Activated CD4-positive, alpha-beta T cell treated with anti-CD3 and anti-CD28 coated beads, Interleukin-2, amount 10 ng/mL, durations not matched to agents 24 days and 14 days (primary cell): ENCODE results near the gene OR8D1. TPM values are rescaled to one million over a fixed set of nuclear protein-coding genes. Genes with fewer than 3 reads are reported as not detected.

Experiments
- DNase-seq: peaks from one replicate; pipeline ENCODE4 v3.0.0; 2022
- H3K27ac Mint-ChIP-seq: one replicate; pipeline ENCODE4 v1.8.0; 2022; ENCODE audit warnings: mild to moderate bottlenecking, mixed read lengths
- H3K27me3 Mint-ChIP-seq: one replicate; pipeline ENCODE4 v1.8.0; 2022; ENCODE audit warnings: mixed read lengths
- H3K36me3 Mint-ChIP-seq: one replicate; pipeline ENCODE4 v1.8.0; 2022; ENCODE audit warnings: low read depth, mild to moderate bottlenecking, mixed read lengths
- H3K4me1 Mint-ChIP-seq: one replicate; pipeline ENCODE4 v1.8.0; 2021; ENCODE audit warnings: mixed read lengths
- H3K4me3 Mint-ChIP-seq: one replicate; pipeline ENCODE4 v1.8.0; 2022; ENCODE audit warnings: mild to moderate bottlenecking, moderate library complexity, mixed read lengths
- H3K9me3 Mint-ChIP-seq: one replicate; pipeline ENCODE4 v1.8.0; 2021; ENCODE audit warnings: mixed read lengths
- intact Hi-C: fragments of 100-400 bp; cut with micrococcal nuclease; formaldehyde crosslinking; loops from one replicate; pipeline ENCODE4 v1.15.1; 2023
- total RNA-seq: library from RNA; stranded (reverse); gene quantifications from 2 replicates; pipeline ENCODE4 v1.2.3, GENCODE V29; 2022

Gene OR8D1
- not detected in 2 replicates for total RNA-seq

DNA sequence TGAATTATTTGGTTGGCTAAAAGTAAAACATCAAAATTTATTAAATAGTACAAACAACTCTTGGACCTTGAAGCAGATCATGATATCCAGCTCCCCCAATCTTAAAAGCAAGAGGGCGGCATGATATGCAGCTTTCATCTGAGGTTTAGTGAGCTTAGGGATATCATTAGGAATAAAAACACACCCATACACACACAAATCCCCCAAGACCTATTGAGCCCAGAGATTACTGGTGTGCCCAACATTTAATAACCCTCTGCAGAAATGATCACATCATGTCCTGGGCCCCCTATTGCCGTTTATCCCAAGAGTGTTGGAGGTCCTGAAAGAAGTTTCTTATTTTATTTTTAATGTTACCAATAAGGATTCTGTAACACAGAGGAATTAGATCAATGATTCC, at the start of gene OR8D1:
Gene OR8D1 (minus strand): TSS at position 101 of the 400 bp plus-strand sequence. CDS start 3,183 bp downstream, outside the sequence.
- H3K4me3 Mint-ChIP-seq = no peak within 1 kb of the TSS
- no peaks in the 10 kb centered on the region for H3K9me3 Mint-ChIP-seq
- no peaks in the 10 kb centered on the region for H3K36me3 Mint-ChIP-seq
- intact Hi-C loops = no loop called here
- H3K27me3 Mint-ChIP-seq = peaks cover 2% of the 10 kb centered on the region
- no peaks in the 10 kb centered on the region for H3K4me1 Mint-ChIP-seq
- no peak for DNase-seq
- no peak within 1 kb of the TSS for H3K27ac Mint-ChIP-seq

DNA sequence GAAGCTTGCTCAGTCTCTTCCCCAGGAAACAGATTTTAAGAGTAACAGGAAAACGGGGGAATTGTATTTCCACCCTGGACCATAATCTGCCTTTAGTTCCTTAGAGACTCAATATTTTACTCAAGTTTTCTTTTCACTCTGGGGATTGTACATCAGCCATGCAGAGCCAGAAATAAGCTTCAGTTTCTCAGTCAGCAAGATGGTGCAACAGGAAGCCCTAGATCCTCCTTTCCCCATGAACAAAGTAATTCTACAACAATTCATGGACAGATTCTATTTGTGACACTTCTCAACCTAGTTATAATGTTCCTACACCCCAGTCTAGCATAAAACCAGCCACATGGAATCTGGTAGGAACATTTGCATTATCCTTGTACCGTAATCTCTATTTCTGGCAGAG, 45.8 kb upstream of the OR8D1 start:
- H3K4me3 Mint-ChIP-seq = no peak overlapping the region
- no peak for DNase-seq
- H3K4me1 Mint-ChIP-seq = no peaks in the 10 kb centered on the region
- H3K27ac Mint-ChIP-seq = no peak overlapping the region
- no peaks in the 10 kb centered on the region for H3K9me3 Mint-ChIP-seq
- H3K36me3 Mint-ChIP-seq = no peaks in the 10 kb centered on the region
- no peaks in the 10 kb centered on the region for H3K27me3 Mint-ChIP-seq
- intact Hi-C loops = no loop called here

DNA sequence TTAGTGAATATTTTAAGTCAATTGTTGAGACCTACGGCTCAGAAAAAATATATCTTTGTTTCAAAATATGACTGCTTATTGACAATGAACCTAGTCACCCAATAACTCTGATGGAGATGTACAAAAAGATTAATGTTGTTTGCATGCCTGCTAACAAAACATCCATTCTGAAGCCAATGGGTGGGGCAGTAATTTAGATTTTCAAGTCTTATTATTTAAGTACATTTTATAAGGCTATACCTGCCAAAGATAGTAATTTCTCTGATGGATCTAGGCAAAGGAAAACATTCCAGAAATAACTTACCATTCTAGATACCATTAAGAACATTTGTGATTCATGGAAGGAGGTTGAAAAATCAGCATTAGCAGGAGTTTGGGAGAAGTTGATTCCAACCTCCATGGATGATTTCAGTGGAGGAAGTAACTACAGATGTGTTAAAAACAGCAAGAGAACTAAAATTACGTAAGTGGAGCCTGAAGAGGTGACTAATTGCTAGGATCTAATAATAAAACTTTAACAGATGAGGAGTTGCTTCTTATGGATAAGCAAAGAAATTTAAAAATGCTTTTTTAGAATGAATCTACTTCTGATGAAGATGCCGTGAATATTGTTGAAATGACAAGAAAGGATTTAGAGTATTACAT, 32.7 kb upstream of the OR8D1 start:
- Mint-ChIP-seq H3K27me3 (no peaks in the 10 kb centered on the region), H3K27ac (no peak overlapping the region), H3K36me3 (no peaks in the 10 kb centered on the region), H3K4me1 (no peaks in the 10 kb centered on the region), H3K4me3 (no peak overlapping the region), H3K9me3 (no peaks in the 10 kb centered on the region)
- no peak for DNase-seq
- intact Hi-C loops = no loop called here

DNA sequence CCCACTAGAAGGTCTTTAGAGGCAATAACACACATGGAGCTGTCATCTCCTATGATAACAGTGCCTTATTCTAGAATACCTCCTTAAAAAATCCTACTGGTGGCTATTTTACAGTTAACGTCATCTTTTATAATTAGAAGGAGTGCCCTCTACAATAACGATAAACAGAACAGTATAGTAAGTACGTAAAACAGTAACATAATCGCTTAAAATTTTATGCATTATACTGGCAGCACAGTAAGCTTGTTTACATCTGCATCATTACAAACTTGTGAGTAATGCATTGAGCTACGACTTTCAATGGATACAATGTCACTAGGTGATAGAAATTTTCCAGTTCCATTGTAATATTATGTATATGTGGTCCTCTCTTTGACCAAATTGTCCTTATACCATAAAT, 30.6 kb upstream of the OR8D1 start:
- Mint-ChIP-seq H3K9me3 (no peaks in the 10 kb centered on the region), H3K27me3 (no peaks in the 10 kb centered on the region), H3K27ac (no peak overlapping the region), H3K36me3 (no peaks in the 10 kb centered on the region), H3K4me3 (no peak overlapping the region), H3K4me1 (no peaks in the 10 kb centered on the region)
- DNase-seq = no peak
- intact Hi-C loops = no loop called here

DNA sequence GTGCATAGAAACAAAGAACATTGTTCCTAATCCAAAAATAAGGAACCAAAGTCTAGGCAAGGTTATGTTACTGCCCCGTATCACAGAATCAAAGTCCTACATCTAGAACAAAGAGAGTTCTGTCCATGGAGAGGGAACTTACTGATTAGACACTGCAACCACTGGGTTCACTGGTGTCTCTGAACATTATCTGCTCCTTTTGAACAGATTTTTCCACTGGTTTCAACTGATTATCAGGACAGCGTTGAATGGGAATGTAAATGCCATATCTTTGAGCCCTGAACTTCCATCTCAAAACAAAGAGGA, 26.3 kb upstream of the OR8D1 start:
- no peak overlapping the region for H3K4me3 Mint-ChIP-seq
- no peak for DNase-seq
- intact Hi-C loops = no loop called here
- no peaks in the 10 kb centered on the region for H3K27me3 Mint-ChIP-seq
- no peaks in the 10 kb centered on the region for H3K9me3 Mint-ChIP-seq
- H3K36me3 Mint-ChIP-seq = no peaks in the 10 kb centered on the region
- H3K4me1 Mint-ChIP-seq = no peaks in the 10 kb centered on the region
- H3K27ac Mint-ChIP-seq = no peak overlapping the region

DNA sequence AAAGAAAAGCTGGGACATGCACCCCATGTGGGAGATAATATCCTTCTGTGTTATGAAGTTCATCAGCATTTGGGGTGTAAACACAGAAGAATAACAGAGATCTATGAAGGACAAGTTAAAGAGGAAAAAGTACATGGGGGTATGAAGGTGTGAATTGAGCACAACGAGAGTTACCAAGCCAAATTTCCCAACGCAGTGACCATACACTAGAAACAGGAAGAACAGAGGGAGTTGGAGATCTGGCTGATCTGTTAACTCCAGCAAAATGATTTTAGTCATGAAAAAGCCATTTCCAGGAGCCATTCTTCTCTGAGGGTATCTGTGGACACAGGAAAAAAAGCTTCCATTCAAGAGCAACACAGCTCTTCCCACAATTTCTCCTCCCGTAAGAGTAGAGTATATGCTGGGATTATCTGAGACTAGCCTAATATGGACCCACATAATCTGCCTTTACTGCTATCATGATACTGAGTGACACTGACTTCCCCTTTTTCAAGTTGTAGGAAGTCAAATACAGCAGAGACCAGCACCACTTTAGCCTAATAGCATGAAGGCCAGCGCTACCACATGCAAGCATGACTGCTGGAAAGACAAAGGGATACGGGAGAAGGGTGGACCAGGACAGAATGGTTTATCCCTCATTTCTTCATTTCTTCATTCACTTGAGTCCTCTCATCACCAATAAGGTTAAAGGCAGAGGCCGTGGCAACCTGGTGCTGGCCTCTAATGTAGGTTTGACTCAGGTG, 25.8 kb upstream of the OR8D1 start:
- intact Hi-C loops = no loop called here
- no peak for DNase-seq
- H3K9me3 Mint-ChIP-seq = no peaks in the 10 kb centered on the region

DNA sequence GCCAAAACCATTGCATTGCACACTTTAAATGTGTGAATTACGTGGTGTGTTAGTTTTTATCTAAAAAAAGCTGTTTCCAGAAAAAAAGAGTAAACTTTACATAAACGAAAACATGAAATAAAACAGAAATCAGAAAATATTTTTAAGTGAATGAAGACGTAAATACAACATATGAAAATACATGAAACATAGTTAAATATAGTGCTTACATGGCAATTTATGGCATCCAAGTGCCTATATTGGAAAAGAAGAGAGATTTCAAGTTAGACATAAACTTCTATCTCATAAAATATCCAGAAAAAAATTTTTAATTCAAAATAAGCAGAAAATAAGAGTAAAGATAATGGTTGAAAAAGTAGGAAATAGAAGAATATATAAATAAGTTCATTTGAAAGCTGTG, 18.1 kb upstream of the OR8D1 start:
- H3K36me3 Mint-ChIP-seq = no peaks in the 10 kb centered on the region
- no peak overlapping the region for H3K4me3 Mint-ChIP-seq
- peaks cover 6% of the 10 kb centered on the region for H3K27me3 Mint-ChIP-seq
- H3K9me3 Mint-ChIP-seq = no peaks in the 10 kb centered on the region
- intact Hi-C loops = no loop called here
- no peak for DNase-seq
- H3K4me1 Mint-ChIP-seq = peaks cover 5% of the 10 kb centered on the region
- H3K27ac Mint-ChIP-seq = no peak overlapping the region

More for the DNA sequence above, 25.8 kb upstream of the OR8D1 start:
- H3K27ac Mint-ChIP-seq = no peak overlapping the region
- no peak overlapping the region for H3K4me3 Mint-ChIP-seq
- no peaks in the 10 kb centered on the region for H3K4me1 Mint-ChIP-seq
- H3K36me3 Mint-ChIP-seq = no peaks in the 10 kb centered on the region
- no peaks in the 10 kb centered on the region for H3K27me3 Mint-ChIP-seq

DNA sequence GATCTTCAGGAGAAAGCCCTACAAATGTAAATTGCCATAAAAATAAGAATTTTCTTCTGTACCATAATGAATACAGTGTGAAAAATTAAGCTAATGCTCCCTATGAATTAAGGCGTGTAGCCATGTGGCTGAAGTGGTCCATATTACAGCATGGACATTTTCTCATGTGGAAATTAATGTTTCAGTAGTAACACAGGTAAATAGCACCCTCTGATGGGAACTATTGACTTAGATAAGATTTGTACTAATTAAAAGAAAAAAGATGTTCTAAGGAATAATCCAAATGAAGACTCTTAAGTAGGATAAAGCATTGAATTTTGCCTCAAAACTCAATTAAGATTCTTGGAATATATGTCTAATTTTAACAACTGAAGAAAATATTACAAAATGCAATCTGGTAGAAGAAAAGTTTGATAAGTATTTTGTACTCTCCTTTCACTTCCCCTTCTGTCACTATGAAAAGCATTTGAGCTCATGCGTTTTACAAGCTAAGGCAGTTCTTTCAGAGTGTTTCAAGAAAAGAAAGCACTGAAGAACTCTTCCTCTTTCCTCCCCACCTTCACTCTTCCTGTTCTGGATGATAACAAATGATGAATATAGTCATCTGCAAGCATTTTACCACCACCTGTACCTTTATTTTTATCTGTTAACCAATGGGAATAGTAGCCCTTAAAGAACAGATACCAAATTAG, 16.2 kb upstream of the OR8D1 start:
- Mint-ChIP-seq H3K27me3 (peaks cover 6% of the 10 kb centered on the region), H3K4me1 (peaks cover 5% of the 10 kb centered on the region), H3K4me3 (no peak overlapping the region), H3K36me3 (no peaks in the 10 kb centered on the region), H3K9me3 (no peaks in the 10 kb centered on the region), H3K27ac (no peak overlapping the region)
- no peak for DNase-seq
- intact Hi-C loops = no loop called here

DNA sequence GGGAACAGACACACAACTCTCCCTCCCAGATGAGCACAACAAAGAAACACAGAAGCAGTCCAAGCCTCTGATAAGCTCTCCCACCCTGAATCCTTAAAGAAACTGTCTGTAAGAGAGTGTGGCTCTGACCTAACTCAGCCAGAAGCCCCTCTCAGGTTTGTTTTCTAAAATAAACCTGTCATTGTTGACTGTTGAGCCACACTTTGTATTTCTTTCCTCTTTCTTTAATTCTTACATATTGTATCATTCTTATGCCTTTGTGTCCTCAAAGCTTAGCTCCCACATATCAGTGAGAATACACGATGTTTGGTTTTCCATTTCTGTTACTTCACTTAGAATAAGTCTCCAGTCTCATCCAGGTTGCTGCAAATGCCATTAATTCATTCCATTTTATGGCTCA, 14.0 kb upstream of the OR8D1 start:
- intact Hi-C loops = no loop called here
- peaks cover 8% of the 10 kb centered on the region for H3K27me3 Mint-ChIP-seq

DNA sequence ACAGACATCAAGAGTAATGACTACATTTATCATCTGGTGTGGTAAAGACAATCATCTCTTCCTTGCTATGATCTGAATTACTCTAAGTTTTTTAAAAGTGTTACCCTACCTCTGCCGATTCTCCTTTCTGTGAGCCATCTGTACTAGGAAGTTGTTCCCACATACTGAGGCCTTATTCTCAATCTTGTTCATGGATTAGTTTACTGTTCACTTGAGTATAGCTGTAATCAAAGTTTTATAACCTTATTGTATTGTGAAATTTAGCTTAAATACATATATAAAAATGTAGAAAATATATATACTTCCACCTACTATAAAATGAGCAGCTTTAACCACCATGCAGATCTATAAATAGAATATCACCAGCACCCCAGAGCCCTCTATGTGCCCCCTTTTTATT, 8.6 kb upstream of the OR8D1 start:
- DNase-seq = no peak
- H3K4me3 Mint-ChIP-seq = no peak overlapping the region
- H3K4me1 Mint-ChIP-seq = no peaks in the 10 kb centered on the region
- peaks cover 7% of the 10 kb centered on the region for H3K27me3 Mint-ChIP-seq
- intact Hi-C loops = no loop called here
- H3K36me3 Mint-ChIP-seq = no peaks in the 10 kb centered on the region
- H3K9me3 Mint-ChIP-seq = no peaks in the 10 kb centered on the region
- H3K27ac Mint-ChIP-seq = no peak overlapping the region

More for the DNA sequence above, 14.0 kb upstream of the OR8D1 start:
- Mint-ChIP-seq H3K27ac (no peak overlapping the region), H3K36me3 (no peaks in the 10 kb centered on the region), H3K9me3 (no peaks in the 10 kb centered on the region), H3K4me1 (peaks cover 5% of the 10 kb centered on the region), H3K4me3 (no peak overlapping the region)
- DNase-seq = no peak

DNA sequence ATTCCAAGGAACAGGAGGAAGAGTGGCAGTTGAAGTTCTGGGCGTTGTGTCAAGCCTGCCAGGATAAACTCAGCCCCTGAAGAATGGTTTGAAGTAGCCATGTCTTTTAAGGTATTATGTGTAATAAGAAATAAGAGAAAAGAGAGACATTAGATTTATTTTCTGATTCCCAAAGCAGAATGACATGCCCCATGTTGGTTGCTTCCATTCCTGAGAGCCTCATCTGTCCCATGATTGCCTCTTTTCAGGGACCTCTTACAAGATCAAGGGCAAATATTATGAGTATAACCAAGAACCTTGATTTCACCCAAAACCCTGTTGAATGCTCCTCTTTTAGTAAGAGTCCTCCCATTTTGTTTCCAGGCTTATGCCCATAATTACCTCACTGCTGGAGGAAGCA, 6.3 kb upstream of the OR8D1 start, which contains the start of gene OR8D2:
Gene OR8D2 (minus strand): TSS at position 101 of the 400 bp plus-strand sequence. CDS start 0 bp downstream, at position 101.
- Mint-ChIP-seq H3K4me1 (no peaks in the 10 kb centered on the region), H3K4me3 (no peak within 1 kb of the TSS), H3K27me3 (peaks cover 7% of the 10 kb centered on the region), H3K27ac (no peak within 1 kb of the TSS), H3K36me3 (no peaks in the 10 kb centered on the region), H3K9me3 (no peaks in the 10 kb centered on the region)
- intact Hi-C loops = no loop called here
- DNase-seq = no peak

DNA sequence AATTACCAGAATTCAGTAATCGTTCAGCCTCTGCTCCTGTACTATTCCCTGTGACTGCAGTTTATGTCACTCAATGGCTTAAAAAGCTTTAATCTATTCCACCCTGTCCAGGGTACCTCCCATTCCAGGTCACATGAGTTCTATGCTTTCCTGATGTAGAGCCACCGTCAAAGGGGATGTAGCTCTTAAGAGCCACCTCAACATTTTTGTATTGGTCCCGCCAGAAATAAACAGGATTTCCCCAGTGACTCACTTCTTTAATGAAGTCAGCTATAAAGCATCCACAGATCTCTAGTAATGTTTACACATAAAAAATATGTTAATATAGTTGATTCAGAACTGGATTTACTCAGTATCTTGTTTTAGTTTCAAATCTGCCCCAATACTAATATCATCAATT, 1.3 kb upstream of the OR8D1 start:
- peaks cover 5% of the 10 kb centered on the region for H3K27me3 Mint-ChIP-seq
- DNase-seq = no peak
- intact Hi-C loops = no loop called here

DNA sequence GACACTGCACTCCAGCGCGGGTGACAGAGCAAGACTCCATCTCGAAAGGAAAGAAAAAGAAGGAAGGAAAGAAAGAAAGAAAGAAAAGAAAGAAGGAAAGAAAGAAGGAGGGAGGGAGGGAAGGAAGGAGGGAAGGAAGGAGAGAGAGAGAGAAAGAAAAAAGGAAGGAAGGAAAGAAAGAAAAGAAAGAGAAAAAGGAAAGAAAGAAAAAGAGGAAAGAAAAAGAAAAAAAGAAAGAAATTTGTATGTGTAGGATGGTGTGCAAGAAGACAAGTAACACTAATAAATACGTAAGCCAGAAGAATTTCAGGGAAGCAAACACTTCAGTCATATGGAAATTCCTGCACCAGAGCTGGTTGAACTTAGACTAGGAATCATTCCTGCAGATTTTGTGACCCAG, 618 bp downstream of the OR8D1 start:
- Mint-ChIP-seq H3K36me3 (no peaks in the 10 kb centered on the region), H3K27me3 (peaks cover 1% of the 10 kb centered on the region), H3K4me1 (no peaks in the 10 kb centered on the region), H3K9me3 (no peaks in the 10 kb centered on the region), H3K4me3 (no peak overlapping the region), H3K27ac (no peak overlapping the region)
- DNase-seq = no peak
- intact Hi-C loops = no loop called here

More for the DNA sequence above, 1.3 kb upstream of the OR8D1 start:
- Mint-ChIP-seq H3K4me3 (no peak overlapping the region), H3K9me3 (no peaks in the 10 kb centered on the region), H3K4me1 (no peaks in the 10 kb centered on the region), H3K36me3 (no peaks in the 10 kb centered on the region), H3K27ac (no peak overlapping the region)

DNA sequence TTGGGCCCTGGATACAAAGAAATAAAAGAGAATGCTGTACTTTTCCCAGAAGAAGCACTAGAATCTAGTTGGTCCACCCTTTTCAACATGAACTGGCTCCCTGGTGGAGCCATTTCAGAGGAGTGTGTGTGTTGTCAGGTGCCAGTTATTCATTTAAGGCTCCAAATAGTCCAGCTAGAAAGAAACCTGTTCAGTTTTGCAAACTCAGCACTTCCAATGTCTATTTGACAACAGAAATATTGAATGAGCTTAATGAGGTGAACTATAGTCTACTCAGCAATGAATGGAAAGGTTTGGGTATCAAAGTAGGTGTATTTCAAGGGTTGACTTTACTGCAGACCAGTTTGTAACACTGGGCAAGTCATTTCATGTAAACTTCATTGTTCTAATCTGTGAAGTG, 2.1 kb downstream of the OR8D1 start:
- H3K36me3 Mint-ChIP-seq = no peaks in the 10 kb centered on the region
- no peak overlapping the region for H3K4me3 Mint-ChIP-seq

More for the DNA sequence above, 2.1 kb downstream of the OR8D1 start:
- H3K27ac Mint-ChIP-seq = no peak overlapping the region
- intact Hi-C loops = no loop called here
- DNase-seq = no peak
- no peaks in the 10 kb centered on the region for H3K9me3 Mint-ChIP-seq
- peaks cover 2% of the 10 kb centered on the region for H3K27me3 Mint-ChIP-seq
- H3K4me1 Mint-ChIP-seq = no peaks in the 10 kb centered on the region
